ENCODE data around the gene CDH15. TPM values are rescaled to one million over a fixed set of nuclear protein-coding genes. Genes with fewer than 3 reads are reported as not detected.
"Not testable (repeated sequence)": the region's sequence is repeated elsewhere in the genome, so short reads cannot be mapped to it uniquely, and the experiment has no call there.

The CDH15 gene
- total RNA-seq, 1 experiment from 2014 or later: not detected

DNA sequence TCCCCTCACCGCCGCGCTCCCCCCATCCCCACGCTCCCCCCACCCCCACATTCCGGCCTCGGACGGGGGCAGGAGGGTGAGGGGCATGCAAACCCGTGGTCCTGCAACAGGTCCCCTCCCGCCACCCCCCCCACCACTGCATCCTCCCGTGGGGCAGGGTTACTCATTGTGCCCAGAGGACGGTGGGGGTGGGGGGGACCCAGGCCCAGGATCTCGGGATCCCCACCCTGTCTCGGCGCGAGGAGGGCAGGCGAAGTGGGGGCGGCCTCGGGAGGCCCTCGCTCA lies 20.3 kb downstream of the CDH15 start:
- TF ChIP-seq, protein P1, sequence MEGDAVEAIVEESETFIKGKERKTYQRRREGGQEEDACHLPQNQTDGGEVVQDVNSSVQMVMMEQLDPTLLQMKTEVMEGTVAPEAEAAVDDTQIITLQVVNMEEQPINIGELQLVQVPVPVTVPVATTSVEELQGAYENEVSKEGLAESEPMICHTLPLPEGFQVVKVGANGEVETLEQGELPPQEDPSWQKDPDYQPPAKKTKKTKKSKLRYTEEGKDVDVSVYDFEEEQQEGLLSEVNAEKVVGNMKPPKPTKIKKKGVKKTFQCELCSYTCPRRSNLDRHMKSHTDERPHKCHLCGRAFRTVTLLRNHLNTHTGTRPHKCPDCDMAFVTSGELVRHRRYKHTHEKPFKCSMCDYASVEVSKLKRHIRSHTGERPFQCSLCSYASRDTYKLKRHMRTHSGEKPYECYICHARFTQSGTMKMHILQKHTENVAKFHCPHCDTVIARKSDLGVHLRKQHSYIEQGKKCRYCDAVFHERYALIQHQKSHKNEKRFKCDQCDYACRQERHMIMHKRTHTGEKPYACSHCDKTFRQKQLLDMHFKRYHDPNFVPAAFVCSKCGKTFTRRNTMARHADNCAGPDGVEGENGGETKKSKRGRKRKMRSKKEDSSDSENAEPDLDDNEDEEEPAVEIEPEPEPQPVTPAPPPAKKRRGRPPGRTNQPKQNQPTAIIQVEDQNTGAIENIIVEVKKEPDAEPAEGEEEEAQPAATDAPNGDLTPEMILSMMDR (IDR thresholded peaks at IDR 0.05; ENCODE audit: insufficient read depth in 1 of 2, low read depth in 1 of 2, low read length in 1 of 2, severe bottlenecking in 1 of 2, unreplicated experiment in 1 of 2): no peak
- intact Hi-C loops (cut with micrococcal nuclease; ENCODE audit: unreplicated experiment): loop anchor here (1.0 kb wide), 1 partner anchor 21 kb away; the partner anchor contains the start of gene CDH15
- H3K27ac Mint-ChIP-seq (ENCODE audit: unreplicated experiment): no peak overlapping the region
- CTCF ChIA-PET: no interaction called here
- H3K9me3 Mint-ChIP-seq (ENCODE audit: unreplicated experiment): no peaks in the 10 kb centered on the region
- Histone ChIP-seq H3K4me3 (ENCODE audit: low read depth, low read length) (peak overlapping the region; percentile 24), H3K27me3 (replicated peaks; ENCODE audit: control insufficient read depth, insufficient read depth, low read length) (no peaks in the 10 kb centered on the region), H3K9me3 (no peaks in the 10 kb centered on the region), H3K4me1 (peaks cover 4% of the 10 kb centered on the region; the same call in 1 of the 2 replicates), H3K36me3 (ENCODE audit: control insufficient read depth, insufficient read depth, low read length) (no peaks in the 10 kb centered on the region)
- POLR2A ChIA-PET: no interaction called here
- H3K4me1 Mint-ChIP-seq (ENCODE audit: low read depth, unreplicated experiment): no peaks in the 10 kb centered on the region
- H3K4me3 Mint-ChIP-seq (ENCODE audit: unreplicated experiment): no peak overlapping the region
- peaks cover 6% of the 10 kb centered on the region for H3K36me3 Mint-ChIP-seq (ENCODE audit: insufficient read depth, unreplicated experiment)
- no peaks in the 10 kb centered on the region for H3K27me3 Mint-ChIP-seq (ENCODE audit: insufficient read depth, unreplicated experiment)
- no TSS peak for BruUV-seq (replicated peaks)
- DNase-seq: no peak

DNA sequence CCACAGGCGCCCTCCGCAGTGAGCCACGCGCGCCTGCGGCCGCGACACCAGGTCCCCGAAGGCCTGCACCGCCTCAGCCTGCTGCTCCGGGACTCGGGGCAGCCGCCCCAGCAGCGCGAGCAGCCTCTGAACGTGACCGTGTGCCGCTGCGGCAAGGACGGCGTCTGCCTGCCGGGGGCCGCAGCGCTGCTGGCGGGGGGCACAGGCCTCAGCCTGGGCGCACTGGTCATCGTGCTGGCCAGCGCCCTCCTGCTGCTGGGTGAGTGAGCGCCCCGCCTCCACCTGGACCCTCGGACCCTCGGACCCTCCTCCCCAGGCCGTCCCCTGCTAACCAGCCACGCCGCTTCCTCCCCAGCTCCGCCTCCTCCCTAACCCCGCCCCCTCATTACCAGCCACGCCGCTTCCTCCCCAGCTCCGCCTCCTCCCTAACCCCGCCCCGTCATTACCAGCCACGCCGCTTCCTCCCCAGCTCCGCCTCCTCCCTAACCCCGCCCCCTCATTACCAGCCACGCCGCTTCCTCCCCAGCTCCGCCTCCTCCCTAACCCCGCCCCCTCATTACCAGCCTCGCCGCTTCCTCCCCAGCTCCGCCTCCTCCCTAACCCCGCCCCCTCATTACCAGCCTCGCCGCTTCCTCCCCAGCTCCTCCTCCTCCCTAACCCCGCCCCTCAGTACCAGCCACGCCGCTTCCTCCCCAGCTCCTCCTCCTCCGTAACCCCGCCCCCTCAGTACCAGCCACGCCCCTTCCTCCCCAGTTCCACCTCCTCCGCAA lies 20.8 kb downstream of the CDH15 start:
- intact Hi-C loops (cut with micrococcal nuclease; ENCODE audit: unreplicated experiment): loop anchor here (1.0 kb wide), 1 partner anchor 21 kb away; the partner anchor contains the start of gene CDH15

DNA sequence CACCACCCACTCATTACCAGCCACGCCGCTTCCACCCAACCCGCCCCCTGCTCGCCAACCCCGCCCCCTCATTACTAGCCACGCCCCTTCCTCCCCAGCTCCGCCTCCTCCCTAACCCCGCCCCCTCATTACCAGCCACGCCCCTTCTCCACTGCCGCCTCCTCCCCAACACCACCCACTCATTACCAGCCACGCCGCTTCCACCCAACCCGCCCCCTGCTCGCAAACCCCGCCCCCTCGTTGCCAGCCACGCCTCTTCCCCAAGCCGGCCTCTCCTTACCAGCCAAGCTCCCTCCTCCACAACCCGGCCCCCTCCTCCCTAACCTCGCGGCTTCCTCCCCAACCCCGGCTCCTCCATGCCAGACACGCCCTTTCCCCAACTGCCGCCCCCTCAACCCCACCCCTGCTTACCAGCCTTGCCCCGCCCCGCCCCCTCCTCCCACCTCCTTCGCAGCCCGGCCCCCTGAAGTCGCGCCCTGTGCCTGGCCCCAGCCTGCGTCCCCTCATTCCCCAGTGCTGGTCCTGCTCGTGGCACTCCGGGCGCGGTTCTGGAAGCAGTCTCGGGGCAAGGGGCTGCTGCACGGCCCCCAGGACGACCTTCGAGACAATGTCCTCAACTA lies 21.5 kb downstream of the CDH15 start:
- POLR2A ChIA-PET: interaction anchor here (0.7 kb wide), 1 partner anchor 8 kb away, joined by 4 read pairs; no protein-coding TSS in a partner anchor
- CTCF ChIA-PET: no interaction called here

More for the DNA sequence above, 20.8 kb downstream of the CDH15 start:
- not testable (repeated sequence) for H3K27ac Mint-ChIP-seq (ENCODE audit: unreplicated experiment); H3K27me3 ChIP-seq (replicated peaks; ENCODE audit: control insufficient read depth, insufficient read depth, low read length); H3K27me3 Mint-ChIP-seq (ENCODE audit: insufficient read depth, unreplicated experiment); H3K9me3 Mint-ChIP-seq (ENCODE audit: unreplicated experiment); BruUV-seq (replicated peaks); H3K4me1 Mint-ChIP-seq (ENCODE audit: low read depth, unreplicated experiment); H3K36me3 ChIP-seq (ENCODE audit: control insufficient read depth, insufficient read depth, low read length); H3K4me3 Mint-ChIP-seq (ENCODE audit: unreplicated experiment); H3K9me3 ChIP-seq; H3K4me1 ChIP-seq; H3K36me3 Mint-ChIP-seq (ENCODE audit: insufficient read depth, unreplicated experiment)
- POLR2A ChIA-PET: interaction anchor here (0.5 to 0.7 kb wide), 2 partner anchors 9 to 25 kb away, joined by 4 read pairs; no protein-coding TSS in a partner anchor
- peak overlapping the region; percentile 24 for H3K4me3 ChIP-seq (ENCODE audit: low read depth, low read length)
- DNase-seq: peak; percentile 66 to 91
- CTCF ChIA-PET: interaction anchor here (0.6 kb wide), 1 partner anchor 24 kb away, joined by 4 read pairs; no protein-coding TSS in a partner anchor

More for the DNA sequence above, 21.5 kb downstream of the CDH15 start:
- Histone ChIP-seq H3K27me3 (replicated peaks; ENCODE audit: control insufficient read depth, insufficient read depth, low read length) (no peaks in the 10 kb centered on the region), H3K4me3 (ENCODE audit: low read depth, low read length) (no peak overlapping the region), H3K9me3 (no peaks in the 10 kb centered on the region), H3K4me1 (peaks cover 4% of the 10 kb centered on the region; the same call in 1 of the 2 replicates), H3K36me3 (ENCODE audit: control insufficient read depth, insufficient read depth, low read length) (no peaks in the 10 kb centered on the region)
- Mint-ChIP-seq H3K4me1 (ENCODE audit: low read depth, unreplicated experiment) (no peaks in the 10 kb centered on the region), H3K27ac (ENCODE audit: unreplicated experiment) (no peak overlapping the region), H3K27me3 (ENCODE audit: insufficient read depth, unreplicated experiment) (no peaks in the 10 kb centered on the region), H3K4me3 (ENCODE audit: unreplicated experiment) (no peak overlapping the region), H3K36me3 (ENCODE audit: insufficient read depth, unreplicated experiment) (no peaks in the 10 kb centered on the region), H3K9me3 (ENCODE audit: unreplicated experiment) (no peaks in the 10 kb centered on the region)
- TF ChIP-seq, protein P1 (IDR thresholded peaks at IDR 0.05; ENCODE audit: insufficient read depth in 1 of 2, low read depth in 1 of 2, low read length in 1 of 2, severe bottlenecking in 1 of 2, unreplicated experiment in 1 of 2): no peak
- peak in 1 of 2 experiments; percentile 80 for DNase-seq
- BruUV-seq (replicated peaks): no TSS peak
- intact Hi-C loops (cut with micrococcal nuclease; ENCODE audit: unreplicated experiment): loop anchor here (1.0 kb wide), 1 partner anchor 22 kb away; the partner anchor contains the start of gene CDH15
